Cerebellar cortex (tissue), 1 donor: ENCODE data around the gene IGSF11.
"Not testable (repeated sequence)": the region's sequence is repeated elsewhere in the genome, so short reads cannot be mapped to it uniquely, and the experiment has no call there.

Source experiments
- DNase-seq: peaks from one replicate; pipeline ENCODE4 v3.0.0-alpha.2; 2015; ENCODE audit warnings: low spot score

The IGSF11 gene

DNA sequence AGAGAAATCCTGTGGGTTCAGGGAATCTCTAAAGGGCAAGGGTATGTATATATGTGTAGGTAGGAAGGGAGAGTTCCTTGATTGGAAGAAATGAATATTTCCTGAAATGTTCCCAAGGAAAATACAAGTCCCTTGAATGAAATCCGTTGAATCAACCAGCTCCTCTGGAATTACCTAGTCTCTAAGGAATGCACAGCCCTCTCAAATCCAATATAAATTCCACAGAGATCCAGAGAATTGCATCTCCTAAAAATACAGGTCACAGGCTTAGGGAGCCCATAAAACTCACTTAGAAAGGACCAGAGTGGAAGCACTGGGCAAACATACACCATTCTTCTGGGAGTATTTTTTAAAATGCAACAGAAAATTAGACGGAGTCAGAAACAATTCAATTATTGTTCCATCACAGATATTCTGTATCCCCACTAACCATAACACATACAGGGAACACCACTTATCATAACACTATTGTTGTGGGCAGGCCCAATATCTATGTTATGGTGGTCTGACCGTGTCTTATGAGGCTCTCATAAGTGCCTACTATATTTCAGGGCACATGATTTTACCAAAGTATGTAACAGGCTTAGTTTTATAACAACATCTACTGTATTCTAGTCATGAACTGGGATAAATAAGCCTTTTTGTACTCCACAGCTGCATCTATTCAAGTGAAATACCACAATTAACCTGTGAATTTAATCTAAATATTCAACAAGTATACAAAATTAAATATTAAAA lies 43.7 kb downstream of the IGSF11 start:
- no peak for DNase-seq

DNA sequence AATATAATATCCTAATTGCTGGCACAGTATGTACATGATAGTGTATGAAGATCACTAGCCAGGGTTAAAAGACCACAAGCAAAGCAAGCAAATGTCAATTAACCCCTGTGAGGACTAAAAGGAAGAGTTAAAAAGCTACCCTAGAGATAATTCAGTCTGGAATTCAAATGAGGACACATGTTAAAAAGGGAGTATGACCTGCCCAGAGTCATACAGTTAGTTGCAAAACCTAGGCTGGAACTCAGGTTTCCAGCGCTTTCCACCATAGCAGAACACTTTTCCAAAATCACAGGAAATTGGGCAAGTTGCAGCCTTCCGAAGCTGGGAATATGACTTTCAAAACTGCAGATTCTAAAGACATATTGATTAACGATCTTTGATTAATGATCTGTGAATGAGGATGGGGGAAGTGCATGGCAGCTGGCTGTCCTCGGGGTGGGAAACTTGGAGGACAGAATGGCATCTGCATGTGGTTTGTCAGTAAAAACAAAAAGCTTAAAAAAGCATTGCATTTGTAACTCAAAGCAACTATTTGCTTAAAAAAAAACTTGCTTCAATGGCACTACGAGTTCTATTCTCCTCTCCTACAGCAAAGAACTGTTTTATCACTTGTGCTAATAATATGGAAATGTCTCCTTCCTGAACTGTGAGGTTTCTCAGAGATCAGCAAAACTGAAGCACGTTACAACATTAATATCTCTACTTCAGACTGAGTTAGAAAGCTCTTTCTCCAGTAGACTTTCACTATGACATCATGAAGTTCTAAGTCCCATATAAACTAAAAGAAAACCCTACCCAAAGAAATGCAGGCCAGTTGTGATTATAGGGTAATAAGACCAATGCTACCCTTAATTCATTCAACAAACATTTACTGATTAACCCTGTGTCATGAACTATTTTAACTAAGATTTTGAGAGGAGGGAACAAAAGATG lies 46.2 kb downstream of the IGSF11 start:
- DNase-seq: no peak

DNA sequence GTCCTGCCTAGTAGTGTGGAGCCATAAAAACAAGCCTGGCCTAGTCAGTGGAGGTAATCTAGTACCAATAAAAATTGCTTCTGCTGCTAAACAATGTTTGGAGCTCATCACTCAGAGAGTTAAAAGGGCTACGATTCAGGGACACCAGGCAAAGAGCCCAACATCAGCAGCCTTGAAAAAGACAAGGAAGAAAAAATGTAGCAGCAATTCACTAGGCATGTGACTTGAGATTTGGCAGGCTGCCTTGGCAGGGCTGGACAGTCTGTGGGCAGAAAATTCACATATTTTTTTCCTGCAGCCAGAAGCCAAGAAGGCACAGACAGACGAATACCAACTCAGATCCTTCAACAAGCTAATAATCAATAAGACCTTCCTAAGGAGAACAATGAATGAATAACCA lies 47.2 kb downstream of the IGSF11 start:
- peak; percentile 33 for DNase-seq

DNA sequence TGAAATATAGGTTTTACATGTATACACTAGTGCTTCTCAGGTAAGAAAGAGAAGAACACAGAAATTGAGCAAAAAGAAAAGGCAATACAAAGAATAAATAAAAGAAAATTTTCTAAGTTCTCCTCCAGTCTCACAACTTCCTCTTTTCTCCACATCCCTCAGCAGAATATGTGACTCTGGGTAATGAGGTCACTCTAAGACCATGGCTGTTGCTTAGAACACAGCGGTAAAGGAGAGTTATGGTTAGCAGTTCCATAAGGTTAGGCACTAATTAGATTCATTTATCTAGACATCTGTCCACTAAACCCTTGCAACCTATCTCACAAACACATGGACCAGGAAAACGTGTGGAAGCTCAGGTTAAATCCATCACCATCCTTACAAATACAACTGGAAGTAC lies 47.9 kb downstream of the IGSF11 start:
- no peak for DNase-seq

DNA sequence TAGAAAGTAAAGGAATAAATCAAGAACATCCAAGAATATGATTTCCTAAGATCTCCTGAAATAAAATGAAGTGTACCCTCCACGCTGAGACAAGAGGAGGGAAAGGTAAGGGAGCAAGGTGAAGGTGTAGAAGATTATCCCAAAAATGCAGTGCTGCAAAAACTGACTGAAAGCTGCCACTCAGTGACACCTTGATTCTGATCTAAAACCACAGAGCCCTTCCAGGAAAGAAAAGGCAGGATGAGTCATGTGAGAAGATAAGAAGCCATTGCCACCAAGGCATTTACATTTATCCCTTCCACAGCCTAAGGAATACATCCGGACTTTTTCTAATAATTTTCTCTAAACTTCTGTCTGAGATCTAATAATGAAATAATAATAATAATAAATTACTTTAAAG lies 49.9 kb downstream of the IGSF11 start:
- DNase-seq: no peak

DNA sequence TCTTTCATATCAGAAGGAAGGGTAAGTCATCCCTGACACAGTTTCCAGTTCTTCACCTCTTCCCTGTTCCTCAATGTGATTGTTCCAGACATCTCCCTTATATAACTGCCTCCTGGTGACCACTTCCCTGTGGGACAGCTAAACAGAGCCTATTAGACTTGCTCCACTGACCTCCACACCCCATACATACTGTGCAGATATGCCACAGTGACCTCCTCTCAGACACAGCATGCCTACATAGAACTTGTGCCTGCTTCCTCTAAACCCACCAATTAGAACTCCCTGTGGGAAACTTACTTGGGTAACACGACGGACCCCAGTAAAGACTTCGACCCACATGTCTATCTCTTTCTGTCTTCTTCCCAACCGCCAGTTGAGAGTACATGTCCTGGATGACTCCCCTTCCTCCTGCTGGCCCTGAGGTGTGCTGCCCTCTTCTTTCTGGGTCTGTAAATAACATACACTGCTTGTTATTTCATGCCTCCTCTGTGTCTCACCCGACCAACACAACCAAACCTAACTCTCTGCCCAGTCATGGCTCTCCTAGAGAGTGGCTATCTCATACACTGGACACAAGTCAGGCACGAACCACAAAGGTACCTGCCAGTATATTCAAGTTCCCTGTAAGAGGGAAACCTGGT lies 53.0 kb downstream of the IGSF11 start:
- DNase-seq: no peak

DNA sequence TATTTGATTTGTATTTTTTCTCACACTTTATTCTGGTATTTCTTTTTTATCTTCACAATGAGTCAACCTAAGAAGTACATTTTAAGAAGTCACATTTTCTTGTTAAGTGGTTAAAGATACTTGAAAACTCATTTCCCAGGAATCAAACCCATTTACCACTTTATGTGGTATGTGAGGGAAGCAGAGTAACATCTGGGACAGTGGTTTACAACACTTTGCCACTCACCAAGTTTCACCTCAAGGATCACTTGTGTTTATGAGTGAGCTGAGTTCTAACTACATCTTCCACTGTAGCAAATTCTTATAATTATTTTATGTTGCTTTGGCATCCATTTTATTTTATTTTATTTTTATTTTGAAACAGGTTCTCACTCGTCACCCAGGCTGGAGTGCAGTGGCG lies 53.8 kb downstream of the IGSF11 start:
- DNase-seq: no peak

DNA sequence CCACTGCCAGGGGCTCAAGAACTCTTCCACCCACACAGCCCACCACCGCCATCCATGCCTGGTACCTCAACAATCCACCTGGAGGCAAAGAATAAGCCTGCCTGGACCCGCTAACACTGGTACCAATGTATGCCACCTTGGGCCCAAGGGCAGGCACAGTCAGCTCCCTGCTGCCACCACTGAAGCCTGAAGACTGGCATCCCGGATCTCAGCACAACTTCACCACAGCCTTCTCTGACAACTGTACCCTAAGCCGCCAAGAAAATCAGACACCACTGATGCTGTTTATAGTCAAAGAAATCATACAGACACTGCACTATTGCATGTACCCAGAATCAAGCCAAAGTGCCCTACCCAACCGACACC lies 56.3 kb downstream of the IGSF11 start:
- DNase-seq: no peak

DNA sequence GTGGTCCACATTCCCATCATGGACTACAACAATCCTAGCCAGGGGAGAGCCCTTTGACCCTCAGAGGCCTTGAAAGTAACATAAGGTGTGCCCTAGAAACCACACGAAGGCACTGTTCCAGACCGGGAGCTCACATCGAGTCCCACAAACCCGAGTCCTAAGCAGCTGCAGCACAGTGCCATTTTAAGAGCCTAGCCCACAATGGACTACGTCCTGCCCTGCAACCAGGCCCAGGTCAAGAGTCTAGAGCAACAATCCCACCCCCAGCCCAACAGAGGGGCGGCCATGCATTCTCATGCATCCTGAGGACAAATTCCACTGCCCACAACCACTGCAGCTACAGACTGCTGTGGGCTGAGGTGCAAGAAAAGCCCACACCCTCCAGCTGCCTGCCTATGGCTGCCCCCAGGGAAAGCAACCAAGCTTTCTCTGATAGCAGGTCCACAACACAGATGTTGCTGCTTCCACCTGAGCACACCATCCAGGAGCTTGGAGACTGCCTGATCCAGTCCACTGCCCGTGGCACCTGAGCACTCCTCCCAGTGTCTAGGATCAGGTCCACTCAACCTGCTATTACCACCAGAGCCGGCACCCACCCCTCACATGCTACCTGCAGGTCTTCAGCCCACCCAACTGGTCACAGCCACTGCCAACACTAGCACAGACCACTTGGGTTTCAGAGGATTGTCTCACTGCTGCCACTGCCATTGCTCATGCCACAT lies 56.8 kb downstream of the IGSF11 start:
- DNase-seq: no peak

DNA sequence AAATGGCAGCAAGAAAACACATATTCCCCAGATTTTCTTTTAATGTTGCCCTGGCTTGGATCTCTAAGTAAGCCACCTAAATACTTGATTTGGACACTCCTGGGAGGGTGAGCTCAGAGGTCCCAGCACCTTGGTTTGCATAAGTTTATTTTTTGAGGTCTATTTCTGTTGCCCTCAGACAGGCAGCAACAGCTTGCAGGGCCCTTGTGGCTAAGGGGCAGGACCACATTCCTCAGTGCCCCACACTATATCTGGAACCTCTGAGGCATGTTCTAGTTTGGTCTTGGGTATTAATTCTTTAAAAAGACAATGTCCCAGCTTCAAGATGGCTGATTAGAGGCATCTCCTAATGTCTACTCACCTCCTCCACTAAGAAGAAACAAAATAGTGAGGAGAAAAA lies 57.5 kb downstream of the IGSF11 start:
- DNase-seq: no peak

DNA sequence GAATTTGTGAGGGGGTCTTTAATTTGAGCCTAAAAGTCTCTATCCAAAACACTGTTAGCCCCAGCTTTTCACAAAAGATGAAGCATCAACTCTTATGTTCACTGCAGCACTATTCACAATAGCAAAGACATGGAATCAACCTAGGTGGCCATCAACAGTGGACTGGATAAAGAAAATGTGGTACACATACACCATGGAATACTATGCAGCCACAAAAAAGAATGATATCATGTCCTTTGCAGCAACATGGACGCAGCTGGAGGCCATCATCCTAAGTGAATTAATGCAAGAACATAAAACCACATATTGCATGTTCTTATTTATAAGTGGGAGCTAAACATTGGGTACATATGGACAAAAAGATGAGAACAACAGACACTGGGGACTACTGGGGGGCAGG lies 59.2 kb downstream of the IGSF11 start:
- DNase-seq: not testable (repeated sequence)

DNA sequence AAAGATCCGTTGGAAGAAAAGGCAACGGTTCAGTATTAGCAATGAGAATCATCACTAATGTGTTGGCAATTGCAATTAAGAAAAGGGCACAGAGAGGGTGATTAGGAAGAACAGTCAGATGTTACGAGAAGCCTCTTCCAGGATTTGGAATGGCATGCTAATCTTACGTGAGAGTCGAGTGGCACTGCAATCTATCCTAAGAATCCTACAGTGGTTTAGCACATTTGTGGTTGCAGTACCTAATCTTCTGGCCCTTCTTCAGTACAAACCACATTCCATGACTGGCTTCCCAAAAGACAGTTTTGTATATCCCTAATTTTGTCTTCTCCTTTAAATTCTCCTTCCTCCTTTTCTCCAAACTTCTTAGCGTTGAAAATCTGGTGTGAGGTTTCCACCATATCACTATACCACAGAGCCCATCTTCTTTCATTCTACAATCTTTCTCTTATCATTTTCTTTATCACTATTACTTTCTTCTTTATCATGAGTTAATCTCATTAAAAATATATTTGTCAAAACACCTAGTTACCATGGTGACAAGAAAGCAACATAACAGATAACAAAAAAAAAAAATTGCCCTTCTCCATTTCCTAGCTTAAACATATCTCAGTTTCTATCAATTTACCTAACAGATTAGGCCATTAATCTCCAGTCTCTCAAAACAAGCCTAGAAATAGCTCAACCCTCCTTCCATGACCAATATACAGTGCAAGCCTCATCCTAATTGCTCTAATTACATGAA lies 60.1 kb downstream of the IGSF11 start:
- DNase-seq: no peak

DNA sequence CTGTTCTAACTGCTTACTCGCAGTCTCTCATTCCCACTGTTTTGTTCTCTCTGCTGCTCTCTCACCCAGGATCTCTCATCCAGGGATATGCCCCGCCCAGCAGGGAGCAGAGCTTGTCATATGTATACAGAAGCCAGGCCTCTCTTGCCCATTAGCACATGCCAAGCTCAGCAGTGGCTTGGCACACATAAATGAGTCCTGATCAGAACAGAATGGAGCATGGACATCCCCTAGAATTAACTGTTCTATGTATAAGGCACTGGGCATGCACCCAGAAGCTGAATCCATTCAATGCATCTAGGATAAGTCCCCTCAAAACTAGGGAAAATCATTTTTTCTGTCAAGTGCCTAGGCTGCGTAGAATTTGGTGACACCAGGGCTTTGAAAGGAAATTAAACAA lies 61.6 kb downstream of the IGSF11 start:
- DNase-seq: peak; percentile 23

DNA sequence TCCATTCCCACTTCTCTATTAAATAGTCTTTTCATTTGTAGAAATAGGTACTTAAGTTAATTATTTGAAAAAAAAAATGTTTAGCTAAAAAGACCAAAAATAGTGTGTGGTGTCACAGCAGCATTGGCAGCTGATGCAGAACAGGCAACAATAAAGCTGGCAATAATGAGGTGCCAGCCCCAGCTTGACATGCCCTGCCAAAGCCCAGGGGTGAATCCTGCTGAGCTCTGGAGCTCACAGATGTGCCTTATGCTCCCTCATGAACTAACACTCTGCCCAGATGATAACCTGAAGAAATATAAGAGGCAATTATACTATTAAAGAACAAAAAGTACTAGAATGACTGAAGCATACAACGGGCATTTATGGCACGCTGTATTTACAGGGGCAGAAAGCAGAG lies 63.8 kb downstream of the IGSF11 start:
- DNase-seq: no peak

DNA sequence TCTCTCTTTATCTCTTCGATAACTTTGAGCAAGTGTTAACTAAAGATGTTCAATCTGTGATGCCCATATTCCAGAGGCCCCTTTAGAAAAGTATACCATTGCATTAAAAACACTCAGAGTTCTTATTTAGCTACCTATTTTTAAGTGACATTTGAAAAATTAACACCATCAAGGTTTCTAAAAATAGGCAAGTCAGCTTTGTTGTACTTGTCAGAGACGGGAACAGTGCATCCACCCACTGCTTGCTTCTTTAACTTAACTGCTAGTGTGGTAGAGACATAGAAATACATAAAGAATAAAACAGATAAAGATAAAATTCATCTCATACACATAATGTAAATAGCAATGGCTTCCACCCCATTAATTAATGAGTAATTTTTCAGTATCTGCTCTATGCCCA lies 66.0 kb downstream of the IGSF11 start:
- no peak for DNase-seq

DNA sequence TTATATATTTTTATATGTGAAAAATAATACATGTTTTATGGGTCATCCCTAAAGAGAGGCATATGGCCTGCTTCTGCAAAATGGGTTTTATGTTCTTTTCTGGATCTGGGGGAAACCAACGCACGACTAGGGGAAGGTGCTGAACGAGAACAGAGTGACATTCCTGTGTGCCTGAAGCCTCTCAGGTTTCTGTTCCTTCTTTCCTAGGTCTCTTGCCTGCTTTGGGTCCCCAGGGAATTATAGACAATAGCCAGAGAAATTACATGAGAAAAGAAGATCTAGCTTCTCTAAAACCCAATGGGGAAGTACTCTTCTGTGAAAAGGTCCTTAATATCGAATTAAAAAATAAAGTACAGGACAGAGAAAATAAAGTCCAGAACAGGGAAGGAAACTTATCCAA lies 66.5 kb downstream of the IGSF11 start:
- DNase-seq: no peak

DNA sequence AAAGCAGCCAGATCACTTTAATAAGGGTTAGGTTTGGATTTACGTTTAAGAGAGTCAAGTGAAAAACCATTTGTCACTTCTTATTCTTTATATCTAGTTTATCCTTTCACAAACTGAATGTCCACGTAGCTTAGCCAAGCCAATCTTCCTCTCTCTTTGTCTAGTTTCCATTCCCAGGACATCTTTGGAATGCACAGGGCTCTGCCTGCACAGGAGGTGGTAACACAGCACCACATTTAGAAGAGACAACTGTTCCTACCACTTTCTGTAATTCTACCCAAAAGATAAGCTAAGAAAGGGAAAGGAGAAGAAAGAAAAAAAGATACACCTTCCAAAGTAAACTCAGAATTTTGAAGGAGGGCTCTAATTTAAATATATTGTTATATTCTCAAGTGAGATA lies 67.9 kb downstream of the IGSF11 start:
- DNase-seq: no peak

DNA sequence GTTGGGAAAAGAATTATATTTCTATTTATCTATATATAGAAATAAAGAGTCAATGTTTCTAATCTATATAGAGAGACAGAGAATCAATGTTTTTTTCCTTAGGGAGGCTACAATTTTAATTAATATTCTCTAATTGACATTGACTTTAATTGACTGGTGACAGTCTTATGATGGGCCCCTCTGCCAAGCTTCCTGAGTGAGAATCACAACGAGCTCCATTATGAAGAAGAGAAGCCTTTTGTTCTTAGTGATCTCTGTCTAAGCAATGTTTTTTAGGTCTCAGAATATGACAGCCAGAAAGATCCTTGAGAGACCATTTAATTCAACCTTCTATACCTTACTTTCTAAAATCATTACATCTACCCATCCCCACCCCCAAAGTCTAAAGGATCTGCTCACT lies 70.9 kb downstream of the IGSF11 start:
- DNase-seq: no peak

DNA sequence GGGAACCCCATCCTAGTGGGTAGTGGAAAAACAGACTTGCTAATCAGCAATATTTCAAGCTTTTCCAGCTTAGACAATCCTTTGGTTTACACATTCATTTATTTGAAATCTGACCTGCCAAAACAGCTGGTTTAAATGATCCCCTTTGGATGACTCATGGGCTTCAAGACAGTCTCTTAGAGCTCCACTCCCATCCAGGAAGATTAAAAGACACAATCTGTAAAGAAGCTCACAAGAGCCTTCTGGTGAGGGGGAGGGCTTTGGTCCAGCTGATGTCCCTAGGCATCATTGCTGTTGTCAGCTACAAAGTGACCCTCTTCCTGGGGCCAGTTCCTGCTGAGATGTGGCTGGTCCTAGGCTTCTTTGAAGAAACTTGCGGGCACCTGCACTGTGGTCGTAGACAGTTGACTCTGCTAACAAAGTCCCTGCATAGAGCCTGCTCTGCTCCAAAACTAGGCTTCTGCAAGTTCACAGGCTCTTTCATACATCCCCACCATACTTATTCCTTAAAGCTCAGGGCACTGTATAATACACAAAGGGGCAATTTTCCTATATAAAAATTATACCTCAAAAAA lies 73.7 kb downstream of the IGSF11 start:
- DNase-seq: no peak

DNA sequence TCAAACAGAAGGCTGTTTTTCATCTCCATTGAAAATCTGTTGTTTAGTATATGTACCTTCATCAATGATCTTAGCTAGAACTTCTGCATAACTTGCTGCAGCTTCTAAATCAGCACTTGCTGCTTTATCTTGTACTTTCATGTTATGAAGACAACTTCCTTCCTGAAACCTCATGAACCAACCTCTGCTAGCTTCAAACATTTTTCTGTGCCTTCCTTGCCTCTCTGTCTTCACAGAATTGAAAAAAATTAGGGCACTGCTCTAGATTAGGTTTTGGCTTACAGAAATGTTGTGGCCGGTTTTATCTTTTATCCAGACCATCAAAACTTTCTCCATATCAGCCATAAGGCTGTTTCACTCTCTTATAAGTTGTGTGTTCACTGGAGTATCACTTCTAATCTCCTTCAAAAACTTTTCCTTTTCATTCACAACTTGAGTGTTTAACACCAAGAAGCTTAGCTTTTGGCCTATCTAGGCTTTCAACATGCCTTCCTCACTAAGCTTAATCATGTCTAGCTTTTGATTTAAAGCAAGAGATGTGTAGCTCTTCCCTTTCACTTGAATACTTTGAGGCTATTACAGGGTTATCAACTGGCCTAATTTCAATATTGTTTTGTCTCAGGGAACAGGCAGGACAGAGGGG lies 78.6 kb downstream of the IGSF11 start:
- no peak for DNase-seq

DNA sequence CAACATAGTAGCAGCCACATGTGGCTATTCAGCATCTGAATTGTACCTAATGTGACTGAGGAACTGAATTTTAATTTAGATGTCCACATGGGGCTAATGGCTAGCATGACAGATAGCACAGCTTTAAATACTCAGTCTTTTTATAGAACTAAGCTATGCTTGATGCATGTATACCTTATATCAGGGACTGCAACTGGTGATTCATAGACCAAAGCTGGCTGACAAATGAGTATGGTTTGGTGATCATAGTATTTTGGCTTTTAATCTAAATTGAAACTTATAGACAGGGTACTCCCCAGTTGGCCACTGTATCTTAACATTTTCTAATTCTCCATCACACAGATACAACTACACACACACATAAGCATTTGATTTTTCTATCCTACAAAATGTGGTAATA lies 83.6 kb downstream of the IGSF11 start:
- DNase-seq: no peak
